Neural cell (in vitro differentiated cells): Measurements from ENCODE around the gene AKAP8L.

ENCODE experiments used
- CTCF ChIP-seq: fragments of 450-650 bp; IDR thresholded peaks from 2 replicates; pipeline ENCODE4 v1.5.1; 2014; ENCODE audit warnings: antibody characterized with exemption, mild to moderate bottlenecking, moderate library complexity; ENCODE audit not compliant: poor library complexity, severe bottlenecking
- EZH2 ChIP-seq: fragments of 200-600, 300-800 bp; shearing (Covaris generic), sonication (generic); IDR thresholded peaks from 2 replicates; pipeline ENCODE4 v1.6.1; 2014; ENCODE audit warnings: antibody characterized with exemption, low read length, borderline replicate concordance, mild to moderate bottlenecking; ENCODE audit not compliant: insufficient read depth, poor library complexity, severe bottlenecking

- TF ChIP-seq CTCF (no peak), EZH2 (no peak)
Observed at GRCh38 chr19:15437355-15438123, 18.8 kb upstream of the AKAP8L start.
